ENCODE measurements around the gene EDARADD. TPM values are rescaled to one million over a fixed set of nuclear protein-coding genes. Genes with fewer than 3 reads are reported as not detected.

EDARADD gene
- total and polyA plus RNA-seq, 2 of the 13 experiments (the other 11 are each of a cell fraction or from before 2014, with no cell fraction given), result 0.03 TPM; not detected in 1

DNA sequence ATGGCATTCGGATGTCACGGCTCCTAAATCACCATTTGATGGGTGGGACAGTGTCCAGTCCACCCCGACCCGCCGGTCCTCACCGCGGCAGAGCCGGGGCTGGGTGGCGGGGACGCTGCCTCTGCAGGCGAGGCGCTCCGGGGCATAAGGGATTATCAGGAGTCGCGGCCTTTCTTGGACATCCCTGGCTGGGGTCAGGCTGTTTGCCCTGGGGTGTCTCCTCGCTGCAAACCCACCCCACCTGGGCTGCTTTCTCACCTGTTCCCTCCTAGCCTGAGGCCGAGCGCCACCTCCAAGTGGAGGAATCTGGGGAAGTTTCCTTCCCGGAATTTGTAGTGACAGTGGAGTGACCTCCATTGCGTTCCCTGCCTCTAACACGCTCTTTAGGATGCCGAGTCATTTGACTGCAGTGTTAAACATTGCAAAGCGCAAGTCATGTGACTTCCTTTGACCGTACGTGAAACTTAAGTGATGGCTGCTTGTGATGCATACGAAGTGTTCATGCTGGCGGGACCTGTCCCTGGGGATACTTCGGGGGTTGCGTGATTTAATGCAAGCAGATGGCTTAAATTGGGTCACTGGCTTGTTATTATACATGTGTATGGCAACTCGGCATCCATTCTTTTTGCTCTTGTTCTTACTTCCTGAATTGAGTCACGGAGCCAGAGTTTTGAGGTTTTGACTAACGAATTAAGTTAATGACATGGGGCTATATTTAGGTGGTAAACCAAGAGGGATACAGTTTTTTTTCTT lies 130.2 kb downstream of the EDARADD start (continued):
- TF ChIP-seq MBD4 (IDR thresholded peaks at IDR 0.05; ENCODE audit: borderline replicate concordance, low read length) (no peak), ZNF761 (CRISPR knock-in tag; conservative IDR thresholded peaks at IDR 0.05) (no peak), ZNF431 (CRISPR knock-in tag; IDR thresholded peaks at IDR 0.05; ENCODE audit: borderline replicate concordance, low read depth) (no peak), ZNF615 (CRISPR knock-in tag; IDR thresholded peaks at IDR 0.05; ENCODE audit: borderline replicate concordance) (no peak), MEIS1 (CRISPR knock-in tag; IDR thresholded peaks at IDR 0.05; ENCODE audit: borderline replicate concordance) (no peak), IKZF5 (CRISPR knock-in tag; IDR thresholded peaks at IDR 0.05) (no peak; the same call in 1 of the 2 replicates), ZNF605 (CRISPR knock-in tag; IDR thresholded peaks at IDR 0.05) (no peak), TBX3 (IDR thresholded peaks at IDR 0.05; ENCODE audit: borderline replicate concordance) (no peak), ZNF512B (CRISPR knock-in tag; IDR thresholded peaks at IDR 0.05; ENCODE audit: borderline replicate concordance) (no peak), ZSCAN25 (CRISPR knock-in tag; IDR thresholded peaks at IDR 0.05) (no peak), ZNF674 (CRISPR knock-in tag; IDR thresholded peaks at IDR 0.05; ENCODE audit: low read depth) (no peak), MIER2 (CRISPR knock-in tag; IDR thresholded peaks at IDR 0.05) (no peak), MTERF4 (CRISPR knock-in tag; IDR thresholded peaks at IDR 0.05) (0 out of 2 replicates have a peak, but pooled peaks have one; percentile 47), RNF2 (conservative IDR thresholded peaks at IDR 0.05; ENCODE audit: low read depth) (no peak), ZNF460 (CRISPR knock-in tag; IDR thresholded peaks at IDR 0.05; ENCODE audit: borderline replicate concordance) (no peak), SPEN (CRISPR knock-in tag; IDR thresholded peaks at IDR 0.05; ENCODE audit: low read depth) (no peak), ZSCAN30 (CRISPR knock-in tag; IDR thresholded peaks at IDR 0.05) (no peak)
- TF ChIP-seq, protein P1, sequence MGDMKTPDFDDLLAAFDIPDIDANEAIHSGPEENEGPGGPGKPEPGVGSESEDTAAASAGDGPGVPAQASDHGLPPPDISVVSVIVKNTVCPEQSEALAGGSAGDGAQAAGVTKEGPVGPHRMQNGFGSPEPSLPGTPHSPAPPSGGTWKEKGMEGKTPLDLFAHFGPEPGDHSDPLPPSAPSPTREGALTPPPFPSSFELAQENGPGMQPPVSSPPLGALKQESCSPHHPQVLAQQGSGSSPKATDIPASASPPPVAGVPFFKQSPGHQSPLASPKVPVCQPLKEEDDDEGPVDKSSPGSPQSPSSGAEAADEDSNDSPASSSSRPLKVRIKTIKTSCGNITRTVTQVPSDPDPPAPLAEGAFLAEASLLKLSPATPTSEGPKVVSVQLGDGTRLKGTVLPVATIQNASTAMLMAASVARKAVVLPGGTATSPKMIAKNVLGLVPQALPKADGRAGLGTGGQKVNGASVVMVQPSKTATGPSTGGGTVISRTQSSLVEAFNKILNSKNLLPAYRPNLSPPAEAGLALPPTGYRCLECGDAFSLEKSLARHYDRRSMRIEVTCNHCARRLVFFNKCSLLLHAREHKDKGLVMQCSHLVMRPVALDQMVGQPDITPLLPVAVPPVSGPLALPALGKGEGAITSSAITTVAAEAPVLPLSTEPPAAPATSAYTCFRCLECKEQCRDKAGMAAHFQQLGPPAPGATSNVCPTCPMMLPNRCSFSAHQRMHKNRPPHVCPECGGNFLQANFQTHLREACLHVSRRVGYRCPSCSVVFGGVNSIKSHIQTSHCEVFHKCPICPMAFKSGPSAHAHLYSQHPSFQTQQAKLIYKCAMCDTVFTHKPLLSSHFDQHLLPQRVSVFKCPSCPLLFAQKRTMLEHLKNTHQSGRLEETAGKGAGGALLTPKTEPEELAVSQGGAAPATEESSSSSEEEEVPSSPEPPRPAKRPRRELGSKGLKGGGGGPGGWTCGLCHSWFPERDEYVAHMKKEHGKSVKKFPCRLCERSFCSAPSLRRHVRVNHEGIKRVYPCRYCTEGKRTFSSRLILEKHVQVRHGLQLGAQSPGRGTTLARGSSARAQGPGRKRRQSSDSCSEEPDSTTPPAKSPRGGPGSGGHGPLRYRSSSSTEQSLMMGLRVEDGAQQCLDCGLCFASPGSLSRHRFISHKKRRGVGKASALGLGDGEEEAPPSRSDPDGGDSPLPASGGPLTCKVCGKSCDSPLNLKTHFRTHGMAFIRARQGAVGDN (CRISPR knock-in tag; IDR thresholded peaks at IDR 0.05), result peak; percentile 82
- TF ChIP-seq, protein P2, sequence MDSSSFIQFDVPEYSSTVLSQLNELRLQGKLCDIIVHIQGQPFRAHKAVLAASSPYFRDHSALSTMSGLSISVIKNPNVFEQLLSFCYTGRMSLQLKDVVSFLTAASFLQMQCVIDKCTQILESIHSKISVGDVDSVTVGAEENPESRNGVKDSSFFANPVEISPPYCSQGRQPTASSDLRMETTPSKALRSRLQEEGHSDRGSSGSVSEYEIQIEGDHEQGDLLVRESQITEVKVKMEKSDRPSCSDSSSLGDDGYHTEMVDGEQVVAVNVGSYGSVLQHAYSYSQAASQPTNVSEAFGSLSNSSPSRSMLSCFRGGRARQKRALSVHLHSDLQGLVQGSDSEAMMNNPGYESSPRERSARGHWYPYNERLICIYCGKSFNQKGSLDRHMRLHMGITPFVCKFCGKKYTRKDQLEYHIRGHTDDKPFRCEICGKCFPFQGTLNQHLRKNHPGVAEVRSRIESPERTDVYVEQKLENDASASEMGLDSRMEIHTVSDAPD (CRISPR knock-in tag; IDR thresholded peaks at IDR 0.05), result no peak

All from HepG2 (cell line).